Cerebellar nuclear complex (tissue), 1 donor: ENCODE measurements around the gene HSBP1.

Experiments used
- DNase-seq, 2 experiments: peaks; one replicate each; lab custom pipeline; 2025; lab: John Stamatoyannopoulos, UW

HSBP1 gene

DNA sequence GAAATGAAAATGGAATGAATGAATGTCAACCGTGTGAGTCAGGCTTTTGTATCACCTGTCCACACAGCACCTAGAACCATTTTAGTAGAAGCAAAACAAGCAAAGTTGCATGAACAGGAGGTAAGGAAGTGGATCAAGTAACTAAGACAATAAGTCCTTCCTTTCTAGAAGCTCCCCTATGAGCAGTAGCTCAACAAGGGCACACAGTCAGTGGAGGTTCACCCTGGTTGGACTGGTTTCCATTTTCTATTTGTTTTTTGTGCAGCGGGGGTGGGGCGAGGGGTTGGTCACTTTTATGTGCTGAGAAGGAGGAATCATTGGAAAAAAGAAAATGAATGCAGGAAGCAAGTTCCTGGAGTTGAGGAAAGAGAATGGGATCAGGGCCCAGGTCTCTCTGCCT, 4.0 kb upstream of the HSBP1 start:
- DNase-seq, result no peak

DNA sequence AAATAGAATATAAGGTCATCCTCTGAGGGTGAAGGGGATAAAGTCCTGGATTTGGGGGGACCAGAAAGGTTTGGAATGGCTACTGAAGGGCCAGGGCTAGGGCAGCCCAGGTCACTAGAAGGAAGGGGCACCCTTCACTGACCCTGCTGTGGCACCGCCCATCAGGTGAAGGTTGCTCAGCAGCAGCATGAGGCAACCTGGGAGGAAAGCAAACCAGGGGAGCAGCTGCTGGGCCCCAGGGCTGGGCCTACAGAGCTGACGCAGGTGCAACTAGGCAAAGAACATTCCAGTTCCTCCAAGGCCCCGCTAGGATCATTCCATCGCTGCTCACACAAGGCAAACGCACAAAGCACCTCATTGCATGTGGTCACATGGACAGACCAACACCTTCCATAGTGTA, 3.4 kb upstream of the HSBP1 start:
- no peak for DNase-seq

GRCh38 chr16:83806036-83806435, 1.7 kb upstream of the HSBP1 start:
- DNase-seq, result no peak

DNA sequence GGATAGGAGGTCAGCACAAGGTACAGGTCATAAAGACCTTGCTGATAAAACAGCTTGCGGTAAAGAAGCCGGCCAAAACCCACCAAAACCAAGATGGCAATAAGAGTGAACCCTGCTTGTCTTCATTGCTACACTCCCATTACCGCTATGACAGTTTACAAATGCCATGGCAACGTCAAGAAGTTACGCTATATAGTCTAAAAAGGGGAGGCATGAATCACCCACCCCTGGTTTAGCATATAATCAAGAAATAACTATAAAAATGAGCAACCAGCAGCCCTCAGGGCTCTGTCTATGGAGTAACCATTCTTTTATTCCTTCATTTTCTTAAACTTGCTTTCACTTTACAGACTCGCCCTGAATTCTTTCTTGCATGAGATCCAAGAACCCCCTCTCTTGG, 1.0 kb upstream of the HSBP1 start:
- no peak for DNase-seq

GRCh38 chr16:83807327-83807709, 460 bp upstream of the HSBP1 start:
- no peak for DNase-seq

GRCh38 chr16:83808573-83809014, 816 bp downstream of the HSBP1 start:
- DNase-seq, result no peak

- DNase-seq, result no peak
Observed at GRCh38 chr16:83809092-83809491, 1.3 kb downstream of the HSBP1 start.

DNA sequence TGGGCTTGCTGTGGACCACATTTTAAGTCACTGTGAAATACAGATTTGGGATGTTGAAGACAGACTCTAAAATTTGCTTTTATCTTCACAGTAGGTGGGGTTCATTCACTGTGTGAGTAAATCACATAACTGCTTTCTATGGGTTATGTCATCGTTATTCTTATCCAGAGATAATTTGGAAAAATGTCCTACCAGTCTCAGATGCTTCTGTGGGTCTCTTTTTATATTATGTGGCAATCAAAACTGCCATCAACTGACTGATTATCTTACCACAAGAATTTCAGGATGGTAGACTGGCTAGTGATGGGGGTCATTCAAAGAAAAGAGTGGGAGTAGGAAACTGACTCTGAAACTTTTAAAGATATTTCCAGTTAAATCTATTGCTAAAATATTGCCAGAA, 3.1 kb downstream of the HSBP1 start:
- DNase-seq, result no peak

DNA sequence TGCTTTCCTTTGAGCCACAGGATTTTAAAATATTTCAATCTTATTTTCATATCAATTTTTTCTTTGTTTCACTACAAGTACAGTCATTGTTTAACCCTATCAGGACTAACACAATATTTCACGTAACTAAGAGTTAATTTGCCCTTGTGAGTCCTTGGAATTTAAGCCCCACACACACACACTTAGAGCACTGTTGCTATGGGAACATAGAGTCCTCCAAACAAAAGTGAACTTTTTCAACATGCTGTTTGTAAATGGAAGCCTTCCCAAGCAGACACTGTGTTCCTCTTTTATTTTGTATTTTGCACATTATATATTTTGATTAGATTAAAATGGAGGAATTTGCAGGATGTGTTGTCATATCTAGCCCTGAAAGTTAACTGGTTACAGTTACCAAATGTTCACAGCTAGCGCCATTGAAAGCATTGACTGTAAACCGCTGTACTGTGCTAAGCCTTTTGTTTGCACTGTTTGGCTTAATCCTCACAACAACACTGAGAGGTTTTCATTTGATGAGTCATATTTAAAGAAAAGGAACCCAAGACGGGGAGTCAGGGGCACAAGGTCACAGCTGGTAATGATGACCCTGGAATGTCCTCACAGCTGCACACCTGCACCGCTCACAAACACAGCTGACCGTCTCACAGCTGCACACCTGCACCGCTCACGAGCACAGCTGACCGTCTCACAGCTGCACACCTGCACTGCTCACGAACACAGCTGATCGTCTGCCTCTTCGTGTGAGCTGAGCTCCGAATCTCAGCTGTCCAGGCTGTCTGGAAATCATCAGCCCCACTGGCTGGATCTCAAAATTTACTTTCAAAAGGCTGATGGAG, 6.3 kb downstream of the HSBP1 start:
- no peak for DNase-seq

- no peak for DNase-seq
Observed at GRCh38 chr16:83814659-83814985, 6.8 kb downstream of the HSBP1 start.

- no peak for DNase-seq
Observed at GRCh38 chr16:83817022-83817421, 9.2 kb downstream of the HSBP1 start.

DNA sequence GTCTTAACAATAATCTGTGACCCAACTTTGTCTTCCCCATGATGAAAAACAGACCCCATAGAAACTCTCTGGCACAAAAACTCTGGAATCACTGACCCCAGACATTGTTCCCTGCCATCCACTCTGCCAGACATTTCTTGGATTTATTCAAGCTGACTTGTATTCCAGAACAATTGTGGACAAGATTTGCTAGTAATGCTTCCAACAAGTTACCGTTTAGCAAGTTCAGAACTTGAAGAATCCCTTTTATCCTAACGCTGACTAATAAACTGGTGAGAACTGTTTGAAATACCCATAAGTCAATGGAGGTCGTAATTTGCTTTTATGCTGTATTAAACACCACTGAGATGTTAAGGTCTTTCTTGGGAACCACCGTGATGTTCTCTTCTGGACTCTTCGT, 10.5 kb downstream of the HSBP1 start:
- no peak for DNase-seq

DNA sequence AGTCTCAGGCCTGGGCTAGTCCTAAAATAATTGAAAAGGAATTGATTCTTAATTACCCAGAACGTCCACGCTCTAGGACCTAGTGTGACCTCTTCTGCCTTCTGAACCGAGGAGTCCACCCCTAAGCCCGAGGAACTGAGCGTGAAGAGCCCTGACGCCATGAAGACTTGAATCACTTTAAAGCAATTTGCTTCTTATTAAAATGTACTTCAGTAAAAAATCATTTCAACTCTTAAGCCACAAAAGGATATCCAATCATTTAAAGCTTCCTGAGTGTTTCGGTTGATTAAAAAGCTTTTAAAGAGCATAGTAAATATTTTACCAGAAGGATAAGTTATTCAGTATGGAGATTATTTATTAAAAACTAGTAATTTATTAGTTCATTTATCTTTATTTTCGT, 11.6 kb downstream of the HSBP1 start:
- no peak for DNase-seq

GRCh38 chr16:83826146-83826913, 18.6 kb downstream of the HSBP1 start:
- no peak for DNase-seq

- no peak for DNase-seq
Observed at GRCh38 chr16:83830091-83830768, 22.5 kb downstream of the HSBP1 start.

GRCh38 chr16:83830769-83831455, 23.1 kb downstream of the HSBP1 start:
- no peak for DNase-seq

- no peak for DNase-seq
Observed at GRCh38 chr16:83831456-83831987, 23.7 kb downstream of the HSBP1 start.

DNA sequence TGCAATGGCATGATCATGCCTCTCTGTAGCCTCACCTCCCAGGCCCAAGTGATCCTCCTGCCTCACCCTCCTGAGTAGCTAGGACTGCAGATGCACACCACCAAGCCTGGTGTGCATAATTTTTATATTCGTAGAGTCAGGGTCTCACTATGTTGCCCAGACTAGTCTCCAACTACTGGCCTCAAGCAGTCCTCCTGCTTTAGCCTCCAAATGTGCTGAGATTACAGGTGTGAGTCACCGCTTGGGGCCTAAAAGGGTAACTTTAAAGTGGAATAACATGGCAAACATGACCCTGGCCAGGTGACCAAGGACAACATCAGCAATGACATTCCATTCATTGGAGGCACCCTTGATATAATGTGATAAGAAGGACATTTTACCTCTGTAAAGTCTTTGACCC, 26.1 kb downstream of the HSBP1 start:
- DNase-seq, result no peak

- DNase-seq, result no peak
Observed at GRCh38 chr16:83835586-83836566, 28.1 kb downstream of the HSBP1 start.

GRCh38 chr16:83837566-83837965, 29.8 kb downstream of the HSBP1 start:
- no peak for DNase-seq

DNA sequence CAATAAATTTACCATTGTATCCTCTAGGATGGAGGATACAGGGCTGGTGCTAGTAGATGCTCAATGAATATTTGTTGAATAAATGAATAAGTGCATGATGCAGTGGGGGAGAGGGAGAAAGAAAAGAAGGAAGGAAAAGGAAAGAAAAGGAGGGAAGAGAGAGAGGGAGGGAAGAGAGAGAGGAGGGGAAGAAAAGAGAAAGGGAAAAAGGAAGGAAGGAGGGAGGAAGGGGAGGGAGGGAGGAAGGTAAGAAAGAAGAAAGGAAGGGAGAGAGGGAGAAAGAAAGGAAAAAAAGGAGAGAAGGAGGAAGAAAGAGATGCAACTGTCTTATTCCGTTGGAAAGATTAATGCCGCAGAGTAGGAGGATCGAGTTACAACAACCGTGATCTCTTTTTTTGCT, 30.4 kb downstream of the HSBP1 start:
- DNase-seq, result no peak
